OCI-LY1 (cell line): ENCODE results near the gene ACTL10.

ENCODE experiments used
- H2AFZ ChIP-seq: fragments of 200-600 bp; sonication (generic), shearing (Covaris generic); 2 replicates; pipeline ENCODE4 v1.6.0; 2014; ENCODE audit warnings: antibody characterized with exemption, mild to moderate bottlenecking, low read length
- H3F3A ChIP-seq: fragments of 200-600 bp; sonication (generic), shearing (Covaris generic); 2 replicates; pipeline ENCODE4 v1.6.0; 2014; ENCODE audit warnings: mild to moderate bottlenecking, antibody characterized with exemption, low read length, moderate library complexity; ENCODE audit not compliant: insufficient read depth
- H3K27ac ChIP-seq: fragments of 200-600 bp; sonication (generic); 2 replicates; pipeline ENCODE4 v1.5.1; 2014; ENCODE audit warnings: low read length, mixed run types, mild to moderate bottlenecking, low read depth; ENCODE audit not compliant: poor library complexity, severe bottlenecking
- H3K27me3 ChIP-seq: fragments of 200-600 bp; sonication (generic); 2 replicates; pipeline ENCODE4 v1.6.0; 2014; ENCODE audit warnings: antibody characterized with exemption, mild to moderate bottlenecking, low read length, moderate library complexity; ENCODE audit not compliant: insufficient read depth
- H3K36me3 ChIP-seq: fragments of 200-600 bp; sonication (generic); 2 replicates; pipeline ENCODE4 v1.6.1; 2014; ENCODE audit warnings: mild to moderate bottlenecking, antibody characterized with exemption, low read length, moderate library complexity, mixed read lengths; ENCODE audit not compliant: insufficient read depth
- H3K4me1 ChIP-seq: fragments of 200-600 bp; sonication (generic); 2 replicates; pipeline ENCODE4 v1.5.1; 2014; ENCODE audit warnings: mild to moderate bottlenecking, low read length, moderate library complexity; ENCODE audit not compliant: insufficient read depth, severe bottlenecking
- H3K4me2 ChIP-seq: fragments of 200-600 bp; sonication (generic), shearing (Covaris generic); 2 replicates; pipeline ENCODE4 v1.6.1; 2014; ENCODE audit warnings: low read length
- H3K4me3 ChIP-seq: fragments of 200-600 bp; sonication (generic); 2 replicates; pipeline ENCODE4 v1.5.1; 2014; ENCODE audit warnings: low read length, low read depth, mild to moderate bottlenecking, mixed read lengths; ENCODE audit not compliant: poor library complexity, severe bottlenecking
- H3K79me2 ChIP-seq: fragments of 200-600 bp; shearing (Covaris generic); 2 replicates; pipeline ENCODE4 v1.6.1; 2016; ENCODE audit warnings: mixed run types, low read length, mixed read lengths; ENCODE audit not compliant: insufficient read depth
- H3K9ac ChIP-seq: fragments of 200-600 bp; sonication (generic), shearing (Covaris generic); 2 replicates; pipeline ENCODE4 v1.6.1; 2014; ENCODE audit warnings: mild to moderate bottlenecking, low read length, mixed read lengths
- H3K9me2 ChIP-seq: fragments of 200-600 bp; sonication (generic), shearing (Covaris generic); 2 replicates; pipeline ENCODE4 v1.6.1; 2014; ENCODE audit warnings: low read depth, mild to moderate bottlenecking, low read length, mixed read lengths
- H3K9me3 ChIP-seq: fragments of 200-600 bp; shearing (Covaris generic); 2 replicates; pipeline ENCODE4 v1.6.1; 2014; ENCODE audit warnings: low read length, mixed read lengths
- H4K20me1 ChIP-seq: fragments of 200-600 bp; sonication (generic), shearing (Covaris generic); 2 replicates; pipeline ENCODE4 v1.6.0; 2016; ENCODE audit warnings: mild to moderate bottlenecking, low read length; ENCODE audit not compliant: insufficient read depth
- EZH2 ChIP-seq: fragments of 200-600 bp; sonication (generic), shearing (Covaris generic); IDR thresholded peaks from 2 replicates; pipeline ENCODE4 v1.8.0; 2017; ENCODE audit warnings: borderline replicate concordance, mixed run types, mild to moderate bottlenecking, antibody characterized with exemption, low read length, moderate library complexity, mixed read lengths
- TF ChIP-seq, protein P1 (sequence below): fragments of 200-600 bp; sonication (generic), shearing (Covaris generic); IDR thresholded peaks from 2 replicates; pipeline ENCODE4 v1.5.1; 2017; ENCODE audit warnings: mild to moderate bottlenecking, antibody characterized with exemption, low read length, moderate library complexity, mixed read lengths

Gene ACTL10

DNA sequence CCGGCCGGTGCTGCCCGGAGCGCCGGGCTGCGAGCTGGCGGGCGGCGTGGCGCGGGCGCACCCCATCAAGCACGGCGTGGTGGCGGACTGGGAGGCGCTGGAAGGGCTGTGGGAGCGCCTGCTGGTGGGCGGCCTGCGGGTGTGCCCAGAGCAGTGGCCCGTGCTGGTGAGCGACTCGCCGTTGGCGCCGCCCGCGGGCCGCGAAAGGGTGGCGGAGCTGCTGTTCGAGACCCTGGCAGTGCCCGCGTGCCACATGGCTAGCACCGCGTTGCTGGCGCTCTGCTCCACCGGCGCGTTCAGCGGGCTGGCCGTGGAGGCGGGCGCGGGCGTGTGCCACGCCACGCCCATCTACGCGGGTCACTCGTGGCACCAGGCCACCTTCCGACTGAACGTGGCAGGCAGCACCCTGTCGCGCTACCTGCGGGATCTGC, 517 bp downstream of the ACTL10 start:
- H3K9ac ChIP-seq: peak overlapping the region; percentile 49
- H3K4me2 ChIP-seq: peak overlapping the region; percentile 72

DNA sequence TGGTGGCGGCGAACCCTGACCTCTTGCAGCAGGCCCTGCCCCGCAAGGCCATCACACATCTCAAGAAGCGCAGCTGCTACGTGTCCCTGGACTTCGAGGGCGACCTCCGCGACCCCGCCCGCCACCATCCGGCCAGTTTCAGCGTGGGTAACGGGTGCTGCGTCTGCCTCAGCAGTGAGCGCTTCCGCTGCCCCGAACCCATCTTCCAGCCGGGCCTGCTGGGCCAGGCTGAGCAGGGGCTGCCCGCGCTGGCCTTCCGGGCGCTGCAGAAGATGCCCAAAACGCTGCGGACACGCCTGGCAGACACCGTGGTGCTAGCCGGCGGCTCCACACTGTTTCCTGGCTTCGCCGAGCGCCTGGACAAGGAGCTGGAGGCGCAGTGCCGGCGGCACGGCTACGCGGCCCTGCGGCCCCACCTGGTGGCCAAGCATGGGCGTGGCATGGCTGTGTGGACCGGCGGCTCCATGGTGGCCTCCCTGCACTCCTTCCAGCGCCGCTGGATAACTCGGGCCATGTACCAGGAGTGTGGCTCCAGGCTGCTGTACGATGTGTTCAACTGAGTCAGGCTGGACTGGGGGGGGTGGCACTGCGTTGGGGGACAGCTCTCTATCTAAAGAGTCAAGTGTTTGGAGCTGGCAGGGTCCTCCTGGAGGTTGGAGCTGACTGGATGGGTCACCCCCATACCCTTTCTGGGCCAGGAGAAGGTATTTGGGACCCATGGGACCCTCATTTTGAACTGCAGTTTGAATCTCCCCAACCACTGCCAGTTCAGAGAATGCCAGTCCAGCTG, 1.1 kb downstream of the ACTL10 start:
- H3K4me3 ChIP-seq: peak overlapping the region; percentile 59
- peak overlapping the region; percentile 72 for H3K4me2 ChIP-seq
- H3K4me1 ChIP-seq: peaks cover 94% of the 10 kb centered on the region

More for the DNA sequence above, 517 bp downstream of the ACTL10 start:
- no peaks in the 10 kb centered on the region for H3K9me2 ChIP-seq
- H3K27ac ChIP-seq: peak overlapping the region; percentile 80
- no peaks in the 10 kb centered on the region for H3F3A ChIP-seq
- no peak overlapping the region for H2AFZ ChIP-seq
- peak overlapping the region; percentile 59 for H3K4me3 ChIP-seq
- peaks cover 51% of the 10 kb centered on the region for H3K36me3 ChIP-seq
- no peaks in the 10 kb centered on the region for H3K79me2 ChIP-seq
- H3K4me1 ChIP-seq: peaks cover 94% of the 10 kb centered on the region
- no peaks in the 10 kb centered on the region for H3K27me3 ChIP-seq
- no peaks in the 10 kb centered on the region for H4K20me1 ChIP-seq
- no peaks in the 10 kb centered on the region for H3K9me3 ChIP-seq
- TF ChIP-seq, protein P1, sequence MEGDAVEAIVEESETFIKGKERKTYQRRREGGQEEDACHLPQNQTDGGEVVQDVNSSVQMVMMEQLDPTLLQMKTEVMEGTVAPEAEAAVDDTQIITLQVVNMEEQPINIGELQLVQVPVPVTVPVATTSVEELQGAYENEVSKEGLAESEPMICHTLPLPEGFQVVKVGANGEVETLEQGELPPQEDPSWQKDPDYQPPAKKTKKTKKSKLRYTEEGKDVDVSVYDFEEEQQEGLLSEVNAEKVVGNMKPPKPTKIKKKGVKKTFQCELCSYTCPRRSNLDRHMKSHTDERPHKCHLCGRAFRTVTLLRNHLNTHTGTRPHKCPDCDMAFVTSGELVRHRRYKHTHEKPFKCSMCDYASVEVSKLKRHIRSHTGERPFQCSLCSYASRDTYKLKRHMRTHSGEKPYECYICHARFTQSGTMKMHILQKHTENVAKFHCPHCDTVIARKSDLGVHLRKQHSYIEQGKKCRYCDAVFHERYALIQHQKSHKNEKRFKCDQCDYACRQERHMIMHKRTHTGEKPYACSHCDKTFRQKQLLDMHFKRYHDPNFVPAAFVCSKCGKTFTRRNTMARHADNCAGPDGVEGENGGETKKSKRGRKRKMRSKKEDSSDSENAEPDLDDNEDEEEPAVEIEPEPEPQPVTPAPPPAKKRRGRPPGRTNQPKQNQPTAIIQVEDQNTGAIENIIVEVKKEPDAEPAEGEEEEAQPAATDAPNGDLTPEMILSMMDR: no peak
- TF ChIP-seq EZH2: no peak

DNA sequence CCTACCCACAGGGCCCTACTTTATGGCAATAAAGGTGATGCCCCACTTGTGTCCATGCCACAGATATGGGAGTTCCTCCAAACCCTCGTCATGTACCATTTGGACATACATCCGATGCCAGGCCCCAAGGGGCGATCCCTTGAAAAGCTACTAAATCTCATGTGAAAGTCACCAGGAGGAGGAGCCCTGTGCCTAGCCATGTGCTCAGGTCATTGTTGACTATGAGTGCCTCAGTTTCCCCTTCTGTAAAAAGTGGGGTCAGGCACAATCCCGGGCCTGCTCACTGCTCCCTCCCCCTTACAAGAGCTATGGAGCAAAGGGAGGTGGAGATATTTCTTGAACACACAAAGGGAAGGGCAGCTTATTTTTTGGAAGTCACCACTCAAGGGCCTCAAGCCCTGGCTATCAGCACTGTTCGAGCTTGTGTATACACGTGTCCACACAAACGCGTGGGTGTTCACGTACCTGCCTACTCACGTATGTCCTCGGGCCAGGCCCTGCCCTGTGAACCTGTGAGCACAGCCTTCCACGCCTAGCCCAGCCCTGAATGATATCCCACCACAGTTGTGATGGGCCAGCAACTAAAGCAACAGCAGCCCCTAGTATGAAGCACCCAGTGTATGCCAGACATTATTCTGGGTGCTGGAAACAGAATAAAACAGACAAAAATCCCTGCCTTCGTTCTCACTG, 1.9 kb downstream of the ACTL10 start:
- Histone ChIP-seq H3K4me2 (peak overlapping the region; percentile 72), H3K4me1 (peaks cover 94% of the 10 kb centered on the region), H3K36me3 (peaks cover 50% of the 10 kb centered on the region), H3K27me3 (no peaks in the 10 kb centered on the region), H4K20me1 (no peaks in the 10 kb centered on the region), H2AFZ (no peak overlapping the region), H3K79me2 (peaks cover 7% of the 10 kb centered on the region), H3F3A (no peaks in the 10 kb centered on the region), H3K9me2 (no peaks in the 10 kb centered on the region), H3K4me3 (peak overlapping the region; percentile 59), H3K9me3 (no peaks in the 10 kb centered on the region), H3K9ac (peak overlapping the region; percentile 43; the same call in 1 of the 2 replicates), H3K27ac (peak overlapping the region; percentile 80)
- TF ChIP-seq EZH2: no peak
- TF ChIP-seq, protein P1: no peak

More for the DNA sequence above, 1.1 kb downstream of the ACTL10 start:
- no peak overlapping the region for H2AFZ ChIP-seq
- H3K36me3 ChIP-seq: peaks cover 50% of the 10 kb centered on the region
- H3F3A ChIP-seq: no peaks in the 10 kb centered on the region
- no peaks in the 10 kb centered on the region for H4K20me1 ChIP-seq
- no peaks in the 10 kb centered on the region for H3K27me3 ChIP-seq
- peak overlapping the region; percentile 49 for H3K9ac ChIP-seq
- H3K9me2 ChIP-seq: no peaks in the 10 kb centered on the region
- no peak for TF ChIP-seq EZH2
- TF ChIP-seq, protein P1: peak; percentile 63
- peak overlapping the region; percentile 80 for H3K27ac ChIP-seq
- H3K9me3 ChIP-seq: no peaks in the 10 kb centered on the region
- no peaks in the 10 kb centered on the region for H3K79me2 ChIP-seq
